ENCODE results near the gene ARHGAP25. TPM values are rescaled to one million over a fixed set of nuclear protein-coding genes. Genes with fewer than 3 reads are reported as not detected.

The ARHGAP25 gene
- total RNA-seq, 1 experiment from 2014 or later = not detected

- ChIA-PET POLR2A (ENCODE audit: unreplicated experiment) (no interaction called here), CTCF (interaction anchor here (0.6 to 1.4 kb wide), 8 partner anchors 31 to 553 kb away, joined by 3 to 12 read pairs (median 5); no protein-coding TSS in a partner anchor)
- Histone ChIP-seq H3K9me3 (ENCODE audit: insufficient read depth, low read depth) (no peaks in the 10 kb centered on the region), H3K4me1 (replicated peaks; ENCODE audit: insufficient read depth) (no peaks in the 10 kb centered on the region), H3K36me3 (ENCODE audit: low read depth) (no peaks in the 10 kb centered on the region), H3F3A (ENCODE audit: insufficient read depth, low read depth) (no peaks in the 10 kb centered on the region), H3K27me3 (ENCODE audit: insufficient read depth, low read depth) (no peaks in the 10 kb centered on the region), H2AFZ (no peak overlapping the region), H3K9me2 (ENCODE audit: insufficient read depth) (no peaks in the 10 kb centered on the region), H3K27ac (no peak overlapping the region), H4K20me1 (ENCODE audit: insufficient read depth) (no peaks in the 10 kb centered on the region), H3K4me3 (no peak overlapping the region), H3K4me2 (no peak overlapping the region), H3K79me2 (ENCODE audit: low read depth) (no peaks in the 10 kb centered on the region)
- BruUV-seq (replicated peaks) = no TSS peak
- no peak for TF ChIP-seq CTCF (conservative IDR thresholded peaks at IDR 0.05)
- TF ChIP-seq EZH2 (IDR thresholded peaks at IDR 0.05; ENCODE audit: low read depth) = no peak
- intact Hi-C loops (cut with micrococcal nuclease; ENCODE audit: unreplicated experiment) = loop anchor here (1.0 kb wide), 3 partner anchors 158 to 287 kb away; no protein-coding TSS in a partner anchor
- no peak for DNase-seq
Measured at GRCh38 chr2:68750592-68751396, 16.2 kb downstream of the ARHGAP25 start.

- no peaks in the 10 kb centered on the region for H3K9me2 ChIP-seq (ENCODE audit: insufficient read depth)
- H2AFZ ChIP-seq = no peak overlapping the region
- DNase-seq = peak; percentile 59 to 79
- no peak overlapping the region for H3K4me2 ChIP-seq
- no peaks in the 10 kb centered on the region for H4K20me1 ChIP-seq (ENCODE audit: insufficient read depth)
- no peaks in the 10 kb centered on the region for H3K36me3 ChIP-seq (ENCODE audit: low read depth)
- no peaks in the 10 kb centered on the region; the same call in 1 of the 2 replicates for H3K9me3 ChIP-seq (ENCODE audit: insufficient read depth, low read depth)
- no TSS peak for BruUV-seq (replicated peaks)
- ChIA-PET POLR2A (ENCODE audit: unreplicated experiment) (no interaction called here), CTCF (interaction anchor here (0.6 to 1.4 kb wide), 13 partner anchors 11 to 552 kb away, joined by 3 to 12 read pairs (median 4); no protein-coding TSS in a partner anchor)
- no peaks in the 10 kb centered on the region for H3K27me3 ChIP-seq (ENCODE audit: insufficient read depth, low read depth)
- no peak overlapping the region for H3K27ac ChIP-seq
- TF ChIP-seq EZH2 (IDR thresholded peaks at IDR 0.05; ENCODE audit: low read depth) = no peak
- peak; percentile 85 for TF ChIP-seq CTCF (conservative IDR thresholded peaks at IDR 0.05)
- no peaks in the 10 kb centered on the region for H3K79me2 ChIP-seq (ENCODE audit: low read depth)
- no peak overlapping the region for H3K4me3 ChIP-seq
- H3K4me1 ChIP-seq (replicated peaks; ENCODE audit: insufficient read depth) = no peaks in the 10 kb centered on the region
- intact Hi-C loops (cut with micrococcal nuclease; ENCODE audit: unreplicated experiment) = loop anchor here (1.0 to 2.0 kb wide), 4 partner anchors 43 to 288 kb away; no protein-coding TSS in a partner anchor
- H3F3A ChIP-seq (ENCODE audit: insufficient read depth, low read depth) = no peaks in the 10 kb centered on the region
Measured at GRCh38 chr2:68751397-68752339, 17.1 kb downstream of the ARHGAP25 start.

GRCh38 chr2:68753318-68753717, 18.7 kb downstream of the ARHGAP25 start:
- H3K4me1 ChIP-seq (replicated peaks; ENCODE audit: insufficient read depth) = no peaks in the 10 kb centered on the region
- intact Hi-C loops (cut with micrococcal nuclease; ENCODE audit: unreplicated experiment) = loop anchor here (2.0 kb wide), 1 partner anchor 45 kb away; no protein-coding TSS in a partner anchor
- H3K4me2 ChIP-seq = no peak overlapping the region
- POLR2A ChIA-PET (ENCODE audit: unreplicated experiment) = no interaction called here
- TF ChIP-seq CTCF (conservative IDR thresholded peaks at IDR 0.05) (no peak), EZH2 (IDR thresholded peaks at IDR 0.05; ENCODE audit: low read depth) (no peak)
- no peaks in the 10 kb centered on the region for H3K36me3 ChIP-seq (ENCODE audit: low read depth)
- BruUV-seq (replicated peaks) = no TSS peak
- no peak overlapping the region for H2AFZ ChIP-seq
- no peaks in the 10 kb centered on the region for H4K20me1 ChIP-seq (ENCODE audit: insufficient read depth)
- no peaks in the 10 kb centered on the region for H3K9me2 ChIP-seq (ENCODE audit: insufficient read depth)
- H3K79me2 ChIP-seq (ENCODE audit: low read depth) = no peaks in the 10 kb centered on the region
- no peak overlapping the region for H3K4me3 ChIP-seq
- H3K27ac ChIP-seq = no peak overlapping the region
- DNase-seq = no peak
- CTCF ChIA-PET = interaction anchor here (0.7 kb wide), 1 partner anchor 174 kb away, joined by 3 read pairs; no protein-coding TSS in a partner anchor
- no peaks in the 10 kb centered on the region; the same call in 1 of the 2 replicates for H3K9me3 ChIP-seq (ENCODE audit: insufficient read depth, low read depth)
- no peaks in the 10 kb centered on the region for H3K27me3 ChIP-seq (ENCODE audit: insufficient read depth, low read depth)
- H3F3A ChIP-seq (ENCODE audit: insufficient read depth, low read depth) = no peaks in the 10 kb centered on the region

All from PC-9 (cell line).